Measurements from ENCODE around the gene CRB3. TPM values are rescaled to one million over a fixed set of nuclear protein-coding genes. Genes with fewer than 3 reads are reported as not detected.

CRB3 gene
- total RNA-seq, 1 donor from 2014 or later: not detected

DNA sequence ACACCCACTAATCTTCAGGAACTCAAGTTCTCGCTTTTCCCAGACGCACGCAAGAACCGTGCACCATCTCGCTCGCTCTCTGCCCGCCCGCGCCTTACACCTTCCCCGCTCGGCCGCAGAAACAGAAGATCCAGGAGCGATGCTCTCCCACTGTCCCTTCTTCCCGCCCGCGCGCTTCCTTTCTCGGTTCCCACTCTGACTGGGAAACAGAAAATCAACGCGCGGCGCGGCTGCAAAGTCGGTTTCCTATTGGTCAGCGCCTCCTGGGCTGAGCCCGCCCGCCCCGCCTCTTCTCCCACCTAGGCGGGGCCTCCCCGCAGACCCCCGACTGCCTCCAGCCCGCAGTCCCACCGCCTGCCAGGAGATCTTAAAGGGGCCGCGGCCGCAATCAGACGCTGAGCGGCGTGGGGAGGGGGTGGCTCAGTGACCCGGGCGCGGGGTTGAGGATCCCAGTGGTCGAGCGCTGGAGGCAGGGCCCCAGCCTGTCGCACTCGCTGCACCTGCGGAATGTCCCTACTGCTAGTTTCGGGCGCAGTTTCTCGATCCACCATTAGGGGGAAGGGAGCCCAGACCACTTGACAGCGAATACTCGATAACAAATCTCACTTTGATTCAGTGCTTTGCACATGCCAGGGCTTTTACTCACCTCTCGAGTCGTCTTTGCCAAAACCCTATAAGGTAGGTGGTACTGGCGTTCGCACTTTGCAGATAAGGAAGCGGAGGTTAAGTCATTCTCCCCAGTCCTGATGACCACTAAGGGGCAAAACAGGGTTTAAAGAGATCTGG is 3.8 kb upstream of the CRB3 start:
- Mint-ChIP-seq H3K4me1 (ENCODE audit: low read depth, unreplicated experiment) (peaks cover 4% of the 10 kb centered on the region), H3K27me3 (ENCODE audit: unreplicated experiment) (peaks cover 12% of the 10 kb centered on the region), H3K36me3 (ENCODE audit: unreplicated experiment) (peaks cover 3% of the 10 kb centered on the region), H3K9me3 (ENCODE audit: unreplicated experiment) (peaks cover 9% of the 10 kb centered on the region), H3K27ac (ENCODE audit: unreplicated experiment) (peak overlapping the region; percentile 72), H3K4me3 (ENCODE audit: unreplicated experiment) (peak overlapping the region; percentile 98)
- DNase-seq: peak; percentile 99
- TF ChIP-seq, protein P1, sequence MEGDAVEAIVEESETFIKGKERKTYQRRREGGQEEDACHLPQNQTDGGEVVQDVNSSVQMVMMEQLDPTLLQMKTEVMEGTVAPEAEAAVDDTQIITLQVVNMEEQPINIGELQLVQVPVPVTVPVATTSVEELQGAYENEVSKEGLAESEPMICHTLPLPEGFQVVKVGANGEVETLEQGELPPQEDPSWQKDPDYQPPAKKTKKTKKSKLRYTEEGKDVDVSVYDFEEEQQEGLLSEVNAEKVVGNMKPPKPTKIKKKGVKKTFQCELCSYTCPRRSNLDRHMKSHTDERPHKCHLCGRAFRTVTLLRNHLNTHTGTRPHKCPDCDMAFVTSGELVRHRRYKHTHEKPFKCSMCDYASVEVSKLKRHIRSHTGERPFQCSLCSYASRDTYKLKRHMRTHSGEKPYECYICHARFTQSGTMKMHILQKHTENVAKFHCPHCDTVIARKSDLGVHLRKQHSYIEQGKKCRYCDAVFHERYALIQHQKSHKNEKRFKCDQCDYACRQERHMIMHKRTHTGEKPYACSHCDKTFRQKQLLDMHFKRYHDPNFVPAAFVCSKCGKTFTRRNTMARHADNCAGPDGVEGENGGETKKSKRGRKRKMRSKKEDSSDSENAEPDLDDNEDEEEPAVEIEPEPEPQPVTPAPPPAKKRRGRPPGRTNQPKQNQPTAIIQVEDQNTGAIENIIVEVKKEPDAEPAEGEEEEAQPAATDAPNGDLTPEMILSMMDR (IDR thresholded peaks at IDR 0.05; ENCODE audit: partially characterized antibody, unreplicated experiment): peak; percentile 78

DNA sequence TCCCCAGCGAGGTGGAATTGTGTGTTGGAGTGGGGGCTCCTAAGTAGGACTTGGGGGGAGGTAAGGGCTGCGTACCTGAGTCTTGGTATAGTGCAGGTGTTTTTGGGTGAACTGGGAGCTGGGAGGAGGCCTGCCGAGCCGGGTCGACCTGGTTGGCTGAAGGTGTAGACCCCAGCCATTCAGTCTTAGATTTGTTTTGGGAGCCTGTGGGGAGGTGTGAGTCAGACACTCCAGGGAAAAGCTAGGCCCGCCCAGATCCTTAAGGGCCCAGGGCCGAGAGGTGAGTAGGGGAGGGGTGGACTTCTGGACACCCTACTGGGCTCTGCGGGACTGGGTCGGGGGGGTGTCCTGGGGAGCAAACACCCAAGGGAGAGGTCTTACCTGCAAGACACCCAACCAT is 935 bp downstream of the CRB3 start:
- Mint-ChIP-seq H3K4me3 (ENCODE audit: unreplicated experiment) (peak overlapping the region; percentile 40), H3K27me3 (ENCODE audit: unreplicated experiment) (peaks cover 12% of the 10 kb centered on the region), H3K27ac (ENCODE audit: unreplicated experiment) (no peak overlapping the region), H3K9me3 (ENCODE audit: unreplicated experiment) (peaks cover 6% of the 10 kb centered on the region), H3K36me3 (ENCODE audit: unreplicated experiment) (no peaks in the 10 kb centered on the region), H3K4me1 (ENCODE audit: low read depth, unreplicated experiment) (no peaks in the 10 kb centered on the region)
- DNase-seq: no peak
- TF ChIP-seq, protein P1 (IDR thresholded peaks at IDR 0.05; ENCODE audit: partially characterized antibody, unreplicated experiment): no peak

DNA sequence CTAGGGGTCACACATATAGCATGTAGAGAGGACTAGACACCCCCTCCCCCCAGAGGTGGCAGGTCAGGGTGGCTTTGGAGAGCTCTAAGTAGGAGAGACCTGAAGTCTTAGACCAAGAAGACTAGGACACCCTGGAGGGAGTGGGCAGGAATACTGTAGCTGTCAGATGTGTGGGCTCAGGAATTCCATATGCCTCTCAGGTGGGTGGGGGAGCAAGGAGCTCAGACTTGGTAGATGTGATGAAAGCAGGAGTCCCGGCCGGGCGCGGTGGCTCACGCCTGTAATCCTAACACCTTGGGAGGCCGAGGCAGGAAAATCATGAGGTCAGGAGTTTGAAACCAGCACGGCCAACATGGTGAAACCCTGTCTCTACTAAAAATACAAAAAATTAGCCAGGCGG is 1.6 kb downstream of the CRB3 start:
- TF ChIP-seq, protein P1 (IDR thresholded peaks at IDR 0.05; ENCODE audit: partially characterized antibody, unreplicated experiment): no peak
- Mint-ChIP-seq H3K36me3 (ENCODE audit: unreplicated experiment) (no peaks in the 10 kb centered on the region), H3K27me3 (ENCODE audit: unreplicated experiment) (peaks cover 12% of the 10 kb centered on the region), H3K27ac (ENCODE audit: unreplicated experiment) (no peak overlapping the region), H3K9me3 (ENCODE audit: unreplicated experiment) (peaks cover 5% of the 10 kb centered on the region), H3K4me1 (ENCODE audit: low read depth, unreplicated experiment) (no peaks in the 10 kb centered on the region), H3K4me3 (ENCODE audit: unreplicated experiment) (no peak overlapping the region)
- DNase-seq: no peak

DNA sequence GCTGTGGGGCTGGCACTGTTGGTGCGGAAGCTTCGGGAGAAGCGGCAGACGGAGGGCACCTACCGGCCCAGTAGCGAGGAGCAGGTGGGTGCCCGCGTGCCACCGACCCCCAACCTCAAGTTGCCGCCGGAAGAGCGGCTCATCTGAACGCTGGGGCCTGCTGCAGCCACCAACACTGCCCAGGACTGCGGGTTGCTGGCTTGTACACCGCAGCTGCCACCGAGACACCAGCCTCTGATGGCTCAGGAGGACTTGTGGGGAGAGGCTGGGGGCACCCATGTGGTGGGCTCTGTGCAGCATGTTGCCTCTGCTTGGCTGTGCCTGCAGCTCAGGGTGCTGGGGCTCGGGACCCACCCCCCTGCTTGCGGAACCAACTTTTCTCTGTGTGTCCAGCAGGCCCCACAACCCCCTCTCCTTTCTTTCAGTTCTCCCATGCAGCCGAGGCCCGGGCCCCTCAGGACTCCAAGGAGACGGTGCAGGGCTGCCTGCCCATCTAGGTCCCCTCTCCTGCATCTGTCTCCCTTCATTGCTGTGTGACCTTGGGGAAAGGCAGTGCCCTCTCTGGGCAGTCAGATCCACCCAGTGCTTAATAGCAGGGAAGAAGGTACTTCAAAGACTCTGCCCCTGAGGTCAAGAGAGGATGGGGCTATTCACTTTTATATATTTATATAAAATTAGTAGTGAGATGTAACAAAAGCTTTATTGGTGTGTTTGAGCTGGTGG is 2.6 kb downstream of the CRB3 start:
- DNase-seq: no peak
- no peaks in the 10 kb centered on the region for H3K4me1 Mint-ChIP-seq (ENCODE audit: low read depth, unreplicated experiment)
- H3K27ac Mint-ChIP-seq (ENCODE audit: unreplicated experiment): no peak overlapping the region
- TF ChIP-seq, protein P1 (IDR thresholded peaks at IDR 0.05; ENCODE audit: partially characterized antibody, unreplicated experiment): no peak
- peaks cover 12% of the 10 kb centered on the region for H3K27me3 Mint-ChIP-seq (ENCODE audit: unreplicated experiment)
- no peaks in the 10 kb centered on the region for H3K36me3 Mint-ChIP-seq (ENCODE audit: unreplicated experiment)
- peaks cover 5% of the 10 kb centered on the region for H3K9me3 Mint-ChIP-seq (ENCODE audit: unreplicated experiment)
- H3K4me3 Mint-ChIP-seq (ENCODE audit: unreplicated experiment): no peak overlapping the region

DNA sequence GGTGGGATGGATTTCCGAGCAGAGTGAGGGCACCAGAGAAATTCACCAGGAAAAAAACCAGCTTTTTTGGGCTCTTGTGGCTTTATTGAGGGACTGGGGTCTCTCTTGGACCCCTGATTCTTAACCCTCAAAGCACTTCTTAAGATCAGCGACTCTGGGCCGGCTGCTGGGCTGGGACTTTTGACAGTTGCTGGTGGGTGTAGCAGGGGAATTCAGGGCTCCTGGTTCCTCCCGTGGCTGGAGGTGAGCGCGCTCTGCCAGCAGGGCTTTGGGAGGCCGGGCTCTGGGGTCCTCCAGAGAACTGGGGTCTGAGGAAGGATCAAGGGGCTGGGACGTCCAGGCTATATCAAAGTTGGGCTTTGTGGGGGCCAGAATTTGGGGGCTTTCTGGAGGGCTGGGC is 3.3 kb downstream of the CRB3 start:
- peaks cover 5% of the 10 kb centered on the region for H3K9me3 Mint-ChIP-seq (ENCODE audit: unreplicated experiment)
- H3K27me3 Mint-ChIP-seq (ENCODE audit: unreplicated experiment): peaks cover 12% of the 10 kb centered on the region
- no peak for DNase-seq
- no peak overlapping the region for H3K4me3 Mint-ChIP-seq (ENCODE audit: unreplicated experiment)
- H3K36me3 Mint-ChIP-seq (ENCODE audit: unreplicated experiment): no peaks in the 10 kb centered on the region
- no peak overlapping the region for H3K27ac Mint-ChIP-seq (ENCODE audit: unreplicated experiment)
- H3K4me1 Mint-ChIP-seq (ENCODE audit: low read depth, unreplicated experiment): no peaks in the 10 kb centered on the region
- TF ChIP-seq, protein P1 (IDR thresholded peaks at IDR 0.05; ENCODE audit: partially characterized antibody, unreplicated experiment): no peak

All from glutamatergic neuron (in vitro differentiated cells).